SH-SY5Y (cell line): Measurements from ENCODE around the gene TRIM67.

ENCODE experiments used
- GATA2 ChIP-seq: IDR thresholded peaks from 2 replicates; pipeline ENCODE4 v1.6.1; 2011; ENCODE audit warnings: mild to moderate bottlenecking, low read depth, low read length
- GATA3 ChIP-seq: IDR thresholded peaks from 2 replicates; pipeline ENCODE4 v1.6.1; 2011; ENCODE audit warnings: low read depth, mild to moderate bottlenecking, low read length, moderate library complexity

- peak; percentile 72 for TF ChIP-seq GATA2
- no peak for TF ChIP-seq GATA3
Measured at GRCh38 chr1:231200388-231201031, 38.7 kb downstream of the TRIM67 start.
